ENCODE data around the gene KCNQ4. TPM values are rescaled to one million over a fixed set of nuclear protein-coding genes. Genes with fewer than 3 reads are reported as not detected.
A peak's percentile ranks its signal among the peaks of the same experiment; 100 is the strongest.

The KCNQ4 gene
- total RNA-seq, 2 experiments from 2014 or later, result 0.38 to 0.43 TPM

DNA sequence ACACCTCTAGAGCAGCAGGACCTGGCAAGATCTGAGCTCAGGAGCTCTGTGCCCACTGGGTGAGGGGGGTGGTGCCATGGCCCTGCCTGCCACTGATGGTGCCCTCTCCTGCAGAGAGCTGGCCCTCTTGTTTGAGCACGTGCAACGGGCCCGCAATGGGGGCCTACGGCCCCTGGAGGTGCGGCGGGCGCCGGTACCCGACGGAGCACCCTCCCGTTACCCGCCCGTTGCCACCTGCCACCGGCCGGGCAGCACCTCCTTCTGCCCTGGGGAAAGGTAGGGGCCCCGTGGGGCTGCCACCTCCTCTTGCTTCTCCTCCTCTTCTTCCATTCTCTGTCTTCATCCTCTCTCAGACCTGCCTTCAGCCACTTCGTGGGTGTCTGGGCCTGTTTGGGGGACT, 40.4 kb downstream of the KCNQ4 start:
- POLR2A ChIA-PET, result interaction anchor here (1.4 kb wide), 1 partner anchor 16 kb away, joined by 3 read pairs; no protein-coding TSS in a partner anchor
- intact Hi-C loops (cut with micrococcal nuclease), result no loop called here
- CTCF ChIA-PET, result interaction anchor here (1.2 to 1.5 kb wide), 2 partner anchors 50 kb away, joined by 4 to 5 read pairs; no protein-coding TSS in a partner anchor

DNA sequence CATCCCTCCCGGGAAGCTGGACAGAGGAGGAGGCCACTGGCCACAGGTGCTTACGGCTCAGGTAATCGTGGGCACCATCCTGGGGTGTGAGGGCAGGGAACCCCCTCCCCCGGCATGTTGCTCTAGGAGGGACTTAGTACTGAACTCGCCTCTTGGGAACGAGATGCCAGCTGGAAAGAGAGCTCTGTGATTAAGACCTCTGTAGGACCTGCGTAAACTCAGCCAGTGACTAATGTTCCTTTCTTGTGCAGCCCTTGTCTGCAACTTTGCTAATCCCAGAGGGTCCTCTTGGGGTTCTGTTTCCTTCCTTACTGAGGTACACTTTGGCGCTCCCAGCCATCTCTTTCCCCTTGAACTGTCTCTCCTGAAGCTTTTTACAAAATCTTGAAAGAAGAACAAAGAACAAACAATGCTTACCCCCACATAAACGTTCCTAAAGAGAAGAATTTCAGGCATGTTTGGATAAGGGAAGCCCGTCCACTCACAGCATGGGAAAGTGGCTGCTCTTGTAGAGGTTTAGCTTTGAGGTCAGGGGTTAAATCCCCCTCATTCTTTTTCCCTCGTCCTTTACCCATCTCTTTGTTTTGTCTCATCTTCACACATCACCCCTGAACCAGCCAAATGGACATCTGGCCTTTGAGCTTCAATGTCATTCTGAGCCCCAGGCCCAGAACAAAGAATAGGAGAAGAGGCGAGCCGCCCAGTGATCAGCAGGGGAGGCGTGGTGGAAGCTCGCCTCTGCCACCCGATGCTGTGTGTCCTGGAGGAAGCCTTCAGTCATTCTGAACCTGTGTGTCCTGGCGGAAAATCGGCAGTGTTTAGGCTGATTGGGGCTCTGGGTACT, 41.2 kb downstream of the KCNQ4 start:
- intact Hi-C loops (cut with micrococcal nuclease), result no loop called here
- ChIA-PET POLR2A (interaction anchor here (0.9 to 1.4 kb wide), 2 partner anchors 17 to 35 kb away, joined by 3 read pairs; no protein-coding TSS in a partner anchor), CTCF (interaction anchor here (0.8 to 1.2 kb wide), 4 partner anchors 25 to 292 kb away, joined by 3 to 5 read pairs (median 4); no protein-coding TSS in a partner anchor)
- Mint-ChIP-seq H3K9me3 (no peaks in the 10 kb centered on the region), H3K27me3 (no peaks in the 10 kb centered on the region), H3K27ac (no peak overlapping the region), H3K4me1 (ENCODE audit: low read depth) (peaks cover 14% of the 10 kb centered on the region), H3K36me3 (ENCODE audit: low read depth) (no peaks in the 10 kb centered on the region), H3K4me3 (no peak overlapping the region)
- no peak for DNase-seq
- TF ChIP-seq, protein P1, sequence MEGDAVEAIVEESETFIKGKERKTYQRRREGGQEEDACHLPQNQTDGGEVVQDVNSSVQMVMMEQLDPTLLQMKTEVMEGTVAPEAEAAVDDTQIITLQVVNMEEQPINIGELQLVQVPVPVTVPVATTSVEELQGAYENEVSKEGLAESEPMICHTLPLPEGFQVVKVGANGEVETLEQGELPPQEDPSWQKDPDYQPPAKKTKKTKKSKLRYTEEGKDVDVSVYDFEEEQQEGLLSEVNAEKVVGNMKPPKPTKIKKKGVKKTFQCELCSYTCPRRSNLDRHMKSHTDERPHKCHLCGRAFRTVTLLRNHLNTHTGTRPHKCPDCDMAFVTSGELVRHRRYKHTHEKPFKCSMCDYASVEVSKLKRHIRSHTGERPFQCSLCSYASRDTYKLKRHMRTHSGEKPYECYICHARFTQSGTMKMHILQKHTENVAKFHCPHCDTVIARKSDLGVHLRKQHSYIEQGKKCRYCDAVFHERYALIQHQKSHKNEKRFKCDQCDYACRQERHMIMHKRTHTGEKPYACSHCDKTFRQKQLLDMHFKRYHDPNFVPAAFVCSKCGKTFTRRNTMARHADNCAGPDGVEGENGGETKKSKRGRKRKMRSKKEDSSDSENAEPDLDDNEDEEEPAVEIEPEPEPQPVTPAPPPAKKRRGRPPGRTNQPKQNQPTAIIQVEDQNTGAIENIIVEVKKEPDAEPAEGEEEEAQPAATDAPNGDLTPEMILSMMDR (IDR thresholded peaks at IDR 0.05), result no peak
- ATAC-seq, result no peak

More for the DNA sequence above, 40.4 kb downstream of the KCNQ4 start:
- H3K27me3 Mint-ChIP-seq, result no peaks in the 10 kb centered on the region
- TF ChIP-seq, protein P1 (IDR thresholded peaks at IDR 0.05), result no peak
- H3K4me1 Mint-ChIP-seq (ENCODE audit: low read depth), result peaks cover 19% of the 10 kb centered on the region
- no peaks in the 10 kb centered on the region for H3K9me3 Mint-ChIP-seq
- ATAC-seq (no peak), DNase-seq (no peak)
- H3K4me3 Mint-ChIP-seq, result no peak overlapping the region
- no peaks in the 10 kb centered on the region for H3K36me3 Mint-ChIP-seq (ENCODE audit: low read depth)
- no peak overlapping the region for H3K27ac Mint-ChIP-seq

DNA sequence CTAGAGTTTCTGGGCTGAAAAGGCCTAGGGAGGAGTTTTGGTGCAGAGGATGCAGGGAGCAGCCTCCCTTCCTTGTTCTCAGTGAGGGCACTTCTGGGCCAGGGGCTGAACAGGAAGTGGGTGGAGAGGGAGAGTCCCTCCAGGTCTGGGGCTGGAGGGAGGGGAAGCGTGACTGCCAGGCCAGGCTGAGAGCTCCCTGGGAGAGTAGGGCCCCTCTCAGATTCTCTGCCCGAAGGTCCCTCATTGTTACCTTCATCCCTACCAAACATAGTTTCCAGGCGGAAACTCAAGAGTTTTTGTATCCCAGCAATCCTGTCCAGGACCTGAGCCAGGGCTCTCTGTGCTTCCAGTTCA, 41.8 kb downstream of the KCNQ4 start:
- peak; percentile 87 for ATAC-seq
- POLR2A ChIA-PET, result interaction anchor here (0.9 kb wide), 1 partner anchor 35 kb away, joined by 3 read pairs; no protein-coding TSS in a partner anchor
- H3K9me3 Mint-ChIP-seq, result no peaks in the 10 kb centered on the region
- no peak overlapping the region for H3K4me3 Mint-ChIP-seq
- peaks cover 14% of the 10 kb centered on the region for H3K4me1 Mint-ChIP-seq (ENCODE audit: low read depth)
- H3K27me3 Mint-ChIP-seq, result no peaks in the 10 kb centered on the region
- intact Hi-C loops (cut with micrococcal nuclease), result no loop called here
- peak; percentile 48 for DNase-seq
- TF ChIP-seq, protein P1 (IDR thresholded peaks at IDR 0.05), result no peak
- no peaks in the 10 kb centered on the region for H3K36me3 Mint-ChIP-seq (ENCODE audit: low read depth)
- H3K27ac Mint-ChIP-seq, result no peak overlapping the region
- CTCF ChIA-PET, result interaction anchor here (0.8 to 1.2 kb wide), 4 partner anchors 24 to 293 kb away, joined by 3 to 5 read pairs (median 4); no protein-coding TSS in a partner anchor

DNA sequence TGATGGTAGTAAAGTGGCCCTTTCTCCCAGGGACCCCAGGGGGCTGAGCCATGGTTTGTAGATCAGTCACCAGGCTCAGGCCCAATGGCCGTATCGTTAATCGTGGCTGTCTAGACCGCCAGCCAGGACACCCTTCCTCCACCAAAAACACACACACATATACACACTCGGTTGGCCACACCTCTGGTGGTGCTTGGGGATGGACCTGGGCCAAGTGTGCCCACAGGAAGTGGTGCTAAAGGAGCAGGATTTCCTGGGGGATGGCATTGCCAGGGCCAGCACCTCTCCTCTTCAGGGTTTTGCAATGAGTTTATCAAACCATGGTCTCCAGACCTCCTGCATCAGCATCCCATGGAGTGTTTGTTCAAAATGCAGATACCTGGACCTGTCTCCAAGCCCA, 42.4 kb downstream of the KCNQ4 start:
- H3K4me1 Mint-ChIP-seq (ENCODE audit: low read depth), result peaks cover 14% of the 10 kb centered on the region
- ChIA-PET POLR2A (no interaction called here), CTCF (interaction anchor here (1.2 kb wide), 1 partner anchor 24 kb away, joined by 3 read pairs; no protein-coding TSS in a partner anchor)
- TF ChIP-seq, protein P1 (IDR thresholded peaks at IDR 0.05), result no peak
- no peaks in the 10 kb centered on the region for H3K9me3 Mint-ChIP-seq
- intact Hi-C loops (cut with micrococcal nuclease), result no loop called here
- no peak overlapping the region for H3K4me3 Mint-ChIP-seq
- DNase-seq (no peak), ATAC-seq (no peak)
- H3K27ac Mint-ChIP-seq, result no peak overlapping the region
- H3K36me3 Mint-ChIP-seq (ENCODE audit: low read depth), result no peaks in the 10 kb centered on the region
- no peaks in the 10 kb centered on the region for H3K27me3 Mint-ChIP-seq

All from activated CD8-positive, alpha-beta T cell treated with anti-CD3 and anti-CD28 coated beads for 36 hours (primary cell).